C1 segment of cervical spinal cord (tissue), 14 donors: Measurements from ENCODE around the gene KIF5A.

Experiments
- DNase-seq, 14 donors: peaks; one replicate each; lab custom pipeline; 2025; lab: John Stamatoyannopoulos, UW

The KIF5A gene

DNA sequence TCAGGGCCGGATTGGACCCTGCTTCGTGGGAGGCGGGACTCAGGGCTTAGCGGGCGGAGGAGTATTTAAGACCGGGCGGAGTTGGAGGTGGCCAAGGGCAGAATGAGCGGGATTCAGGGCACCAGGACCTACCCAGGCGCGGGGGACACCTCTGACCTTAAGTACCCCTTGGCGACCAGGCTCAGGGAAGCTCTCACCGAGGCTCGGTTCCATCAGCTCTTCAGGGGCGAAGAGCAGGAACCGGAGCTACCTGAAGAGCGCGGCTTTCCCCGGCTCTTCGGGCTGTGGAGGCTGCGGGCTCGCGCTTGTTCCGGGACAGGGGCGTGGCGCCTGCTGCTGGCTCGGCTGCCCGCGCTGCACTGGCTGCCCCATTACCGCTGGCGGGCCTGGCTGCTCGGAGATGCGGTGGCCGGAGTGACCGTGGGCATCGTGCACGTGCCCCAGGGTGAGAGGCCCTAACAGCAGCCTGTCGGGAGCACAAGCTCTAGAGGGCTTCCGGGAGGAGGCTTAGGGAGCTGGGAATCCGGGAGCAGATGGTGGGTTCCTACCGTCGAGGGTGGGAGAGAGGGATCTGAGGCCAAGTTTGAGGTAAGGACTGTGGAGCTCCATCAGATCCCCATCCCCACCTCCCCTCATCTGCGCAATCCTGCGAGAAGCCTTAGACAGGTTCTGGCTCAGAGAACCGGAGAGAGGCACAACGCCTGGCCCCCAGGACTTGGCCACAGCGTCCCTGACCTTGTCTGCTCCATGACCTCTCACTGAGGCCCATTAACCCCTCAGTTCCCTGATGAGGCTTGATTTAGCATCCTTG is 69.8 kb downstream of the KIF5A start:
- no peak for DNase-seq

DNA sequence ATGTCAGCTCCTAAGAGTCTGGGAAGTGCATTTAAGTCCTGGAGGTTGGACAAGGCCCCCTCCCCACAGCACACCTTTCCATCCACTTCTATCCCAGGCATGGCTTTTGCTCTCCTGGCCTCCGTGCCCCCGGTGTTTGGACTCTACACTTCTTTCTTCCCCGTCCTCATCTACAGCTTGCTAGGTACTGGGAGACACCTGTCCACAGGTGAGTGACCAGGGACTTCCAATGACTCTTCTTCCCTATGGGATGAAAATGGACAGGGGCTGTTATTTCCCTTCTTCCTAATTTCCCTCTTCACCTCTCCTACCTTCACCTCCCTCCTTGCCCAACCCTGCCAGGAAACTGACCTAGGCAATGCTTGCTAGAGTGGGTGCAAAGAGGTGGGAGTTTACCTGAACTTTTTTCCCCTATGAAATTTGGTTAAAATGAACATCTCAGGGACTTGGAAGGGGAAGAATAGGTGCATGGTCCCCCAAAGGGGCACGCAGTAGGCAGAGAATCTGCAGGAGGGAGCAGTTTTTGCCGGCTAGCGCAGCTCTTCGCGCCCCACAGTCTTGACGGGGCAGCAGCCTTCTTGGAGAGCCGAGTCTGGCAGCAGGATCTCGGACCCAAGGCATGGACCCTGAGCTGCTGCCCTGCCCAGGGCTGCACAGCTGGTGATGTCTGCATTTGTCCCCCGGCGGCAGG is 70.5 kb downstream of the KIF5A start:
- DNase-seq, result no peak

GRCh38 chr12:57620936-57621496 is 71.2 kb downstream of the KIF5A start:
- DNase-seq, result no peak

- peak in 9 of 14 donors; percentile 6 to 49 (median 25) for DNase-seq
These were observed 71.9 kb downstream of the KIF5A start for GRCh38 chr12:57621497-57622292.

- no peak for DNase-seq
These were observed 72.7 kb downstream of the KIF5A start for GRCh38 chr12:57622293-57623245.

- no peak for DNase-seq
These were observed 73.5 kb downstream of the KIF5A start for GRCh38 chr12:57623385-57623784.

- no peak for DNase-seq
These were observed 74.1 kb downstream of the KIF5A start for GRCh38 chr12:57623811-57624390.

- no peak for DNase-seq
These were observed 74.8 kb downstream of the KIF5A start for GRCh38 chr12:57624441-57625220.

GRCh38 chr12:57625261-57626032 is 75.6 kb downstream of the KIF5A start:
- DNase-seq, result no peak

- DNase-seq, result no peak
These were observed 76.5 kb downstream of the KIF5A start for GRCh38 chr12:57626111-57626920.

DNA sequence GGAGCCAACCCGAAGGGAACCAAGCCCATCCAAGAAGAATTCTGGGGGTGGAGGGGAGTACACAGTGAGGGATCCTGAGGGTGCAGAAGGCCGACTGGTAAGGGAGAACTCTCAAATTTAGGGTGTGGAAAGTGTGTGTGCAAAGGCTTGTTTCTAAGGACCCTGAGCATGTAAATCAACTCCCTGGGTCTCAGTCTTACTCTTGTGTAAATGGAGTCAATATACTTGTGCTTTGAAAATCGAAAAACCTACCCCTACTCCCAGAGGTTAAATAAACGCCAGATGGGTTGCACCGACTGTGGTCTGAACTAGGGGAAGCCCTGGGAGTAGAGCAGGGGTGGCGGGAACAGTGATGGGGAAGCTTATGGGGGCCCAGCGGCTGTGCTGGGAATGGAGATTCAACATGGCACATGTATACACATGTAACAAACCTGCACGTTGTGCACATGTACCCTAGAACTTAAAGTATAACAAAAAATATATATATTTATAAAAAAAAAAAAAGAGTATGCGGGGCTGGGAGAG is 77.1 kb downstream of the KIF5A start:
- no peak for DNase-seq

DNA sequence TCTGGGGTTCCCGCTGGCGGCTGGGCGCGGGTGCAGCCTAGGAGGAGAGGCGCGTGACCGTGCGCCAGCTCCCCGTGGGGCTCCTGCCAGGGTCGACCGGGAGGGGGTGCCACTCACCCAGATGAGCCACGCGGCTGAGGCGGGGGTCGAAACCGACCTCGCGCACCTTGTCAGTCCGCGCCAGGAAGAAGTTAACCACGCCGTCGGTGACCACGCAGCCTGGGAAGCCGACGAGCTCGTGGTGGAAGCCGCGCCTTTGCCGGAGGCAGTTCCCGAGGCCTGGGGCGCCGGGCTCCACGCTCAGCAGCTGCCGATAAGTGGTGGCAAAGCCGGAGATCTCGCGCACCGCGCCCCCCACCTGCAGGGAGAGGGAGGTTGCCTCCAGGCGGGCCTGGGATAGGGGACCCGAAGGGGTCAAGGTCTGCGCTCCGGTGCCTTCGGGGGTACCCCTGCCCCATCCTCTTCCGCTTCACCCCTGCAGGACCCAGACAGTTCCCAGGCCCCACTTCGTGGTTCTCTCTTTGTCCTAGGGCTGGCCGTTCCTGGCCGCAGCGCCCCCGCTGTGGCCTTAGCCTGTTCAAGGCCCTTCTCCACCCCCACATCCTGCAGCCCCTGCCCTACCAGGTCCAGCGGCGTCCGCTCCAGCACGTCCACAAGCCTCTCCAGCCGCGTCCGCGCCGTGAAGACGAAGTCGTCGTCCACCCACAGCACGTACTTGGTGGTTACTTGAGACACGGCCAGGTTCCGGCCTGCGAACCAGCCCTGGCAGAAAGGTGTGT is 77.8 kb downstream of the KIF5A start:
- no peak for DNase-seq

GRCh38 chr12:57628280-57629191 is 78.7 kb downstream of the KIF5A start:
- DNase-seq, result no peak

DNA sequence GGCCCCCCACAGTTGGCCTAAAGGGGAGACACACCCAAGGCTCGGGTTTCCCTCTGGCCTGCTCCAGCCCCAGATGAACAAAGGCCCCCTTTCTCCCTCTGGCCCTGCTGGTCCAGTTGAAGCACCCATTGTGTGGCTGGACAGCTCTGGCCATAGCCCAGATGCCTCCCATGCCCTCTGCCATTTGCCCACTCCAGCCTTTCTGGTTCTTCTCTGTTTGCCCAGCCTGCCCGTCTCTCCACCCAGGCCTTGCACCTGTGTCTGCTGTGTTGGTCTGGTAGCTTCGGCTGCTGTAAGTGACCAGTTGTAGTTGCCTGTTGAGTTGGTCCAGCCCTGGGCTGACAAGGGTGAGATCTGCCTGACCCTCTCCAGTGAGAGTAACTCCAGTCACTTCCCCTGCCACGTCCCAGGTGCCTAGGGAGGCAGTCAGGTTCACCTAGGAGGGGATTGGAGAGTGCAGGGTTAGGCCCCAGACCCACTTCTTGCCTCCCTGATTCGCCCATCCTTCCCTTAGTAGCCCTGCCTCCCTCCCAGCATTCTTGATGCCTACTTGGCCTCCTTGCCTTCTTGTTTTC is 80.1 kb downstream of the KIF5A start:
- peak in 9 of 14 donors; percentile 18 to 67 (median 45) for DNase-seq

GRCh38 chr12:57630891-57631433 is 81.1 kb downstream of the KIF5A start:
- no peak for DNase-seq
